Left lobe of liver (tissue), 2 donors: ENCODE data around the gene ATP6V1B1. TPM values are rescaled to one million over a fixed set of nuclear protein-coding genes. Genes with fewer than 3 reads are reported as not detected.
A peak's percentile ranks its signal among the peaks of the same experiment; 100 is the strongest.
"Not testable (repeated sequence)": the region's sequence is repeated elsewhere in the genome, so short reads cannot be mapped to it uniquely, and the experiment has no call there.

Experiments used
- ATAC-seq: fragments of 200-7000 bp; cut with Tn5 transposase; one replicate; pipeline ENCODE4 v1.9.1; 2020; ENCODE audit warnings: mild to moderate bottlenecking, moderate library complexity
- DNase-seq: peaks from one replicate; pipeline ENCODE4 v3.0.0-alpha.2; 2020; ENCODE audit warnings: low spot score
- total RNA-seq: library from RNA; stranded (reverse); gene quantifications from one replicate; pipeline ENCODE4 v1.2.1, GENCODE V29; 2021
- donor health status: DM: no; HTN: no; CAD: no; lungs with moderate emphysema.
- donor health status: DM: no; HTN: yes; CAD: no.

The ATP6V1B1 gene
- total RNA-seq, 1 donor from 2014 or later: not detected

- DNase-seq (peak; percentile 23), ATAC-seq (no peak)
Measured at GRCh38 chr2:70985283-70985688, 49.6 kb downstream of the ATP6V1B1 start.

GRCh38 chr2:70985956-70986355, 50.3 kb downstream of the ATP6V1B1 start:
- no peak for ATAC-seq
- peak; percentile 23 for DNase-seq

GRCh38 chr2:70986499-70987189, 50.9 kb downstream of the ATP6V1B1 start:
- DNase-seq: peak; percentile 30
- no peak for ATAC-seq

DNA sequence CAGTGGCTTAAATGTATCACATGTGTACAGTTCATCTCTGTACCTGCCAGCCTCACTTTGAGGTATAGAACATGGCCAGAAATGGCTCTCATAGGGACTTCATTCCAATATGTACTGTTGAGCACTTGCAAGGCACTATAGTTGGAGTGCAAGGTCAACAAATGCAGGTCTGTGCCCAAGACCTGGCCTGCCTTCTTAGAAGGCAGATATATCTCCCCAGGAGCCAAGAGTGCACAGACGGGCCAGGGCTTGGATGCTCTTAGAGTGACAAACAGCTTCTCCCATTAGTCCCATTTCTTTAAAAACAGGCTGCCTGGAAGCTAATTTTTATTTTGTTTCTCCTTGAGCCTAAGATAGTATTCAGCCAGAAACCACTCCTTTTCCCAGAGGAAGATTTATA, 51.7 kb downstream of the ATP6V1B1 start:
- peak; percentile 4 for DNase-seq
- ATAC-seq: no peak

GRCh38 chr2:70988151-70988550, 52.5 kb downstream of the ATP6V1B1 start:
- ATAC-seq: no peak
- DNase-seq: peak; percentile 38

- DNase-seq (peak; percentile 41), ATAC-seq (no peak)
Measured at GRCh38 chr2:70988726-70989648, 53.3 kb downstream of the ATP6V1B1 start.

DNA sequence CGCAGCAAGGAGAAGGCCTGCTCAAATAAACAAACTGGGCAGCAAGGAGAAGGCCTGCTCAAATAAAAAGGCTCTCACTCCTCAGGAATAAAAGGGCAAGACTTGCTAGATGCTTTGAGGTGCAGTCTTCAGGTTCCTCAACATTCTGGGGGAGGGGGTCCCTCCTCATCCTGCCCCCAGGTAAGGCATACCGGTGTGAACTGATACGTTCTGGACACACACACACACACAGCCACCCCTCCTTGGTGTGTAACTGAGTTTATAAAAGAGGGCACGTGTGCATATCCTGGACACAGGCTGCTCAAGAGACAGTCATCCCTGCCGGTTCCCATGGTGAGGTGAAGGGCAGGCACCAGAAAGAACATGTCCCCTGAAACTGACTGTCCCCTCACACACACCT, 54.5 kb downstream of the ATP6V1B1 start:
- ATAC-seq (no peak), DNase-seq (peak; percentile 22)

DNA sequence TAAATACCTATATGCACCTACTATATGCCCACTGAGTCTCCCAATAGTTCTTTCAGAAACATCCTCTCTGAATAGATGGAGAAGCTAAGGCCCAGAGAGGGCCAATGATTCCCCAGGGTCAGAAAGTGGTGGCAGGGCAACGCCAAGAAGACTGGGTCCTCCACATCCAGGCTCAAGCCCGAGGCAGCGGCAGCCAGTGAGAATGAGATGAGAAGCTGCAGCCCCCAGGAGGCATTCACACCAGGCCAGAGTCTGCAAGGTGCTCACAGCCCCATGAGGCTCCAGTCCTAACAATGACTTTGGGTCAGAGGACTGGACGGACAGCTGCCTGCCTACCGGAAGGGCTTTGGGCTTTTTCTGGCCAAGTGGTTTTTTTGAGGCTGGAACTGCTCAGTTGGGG, 55.4 kb downstream of the ATP6V1B1 start:
- no peak for ATAC-seq
- peak; percentile 31 for DNase-seq

DNA sequence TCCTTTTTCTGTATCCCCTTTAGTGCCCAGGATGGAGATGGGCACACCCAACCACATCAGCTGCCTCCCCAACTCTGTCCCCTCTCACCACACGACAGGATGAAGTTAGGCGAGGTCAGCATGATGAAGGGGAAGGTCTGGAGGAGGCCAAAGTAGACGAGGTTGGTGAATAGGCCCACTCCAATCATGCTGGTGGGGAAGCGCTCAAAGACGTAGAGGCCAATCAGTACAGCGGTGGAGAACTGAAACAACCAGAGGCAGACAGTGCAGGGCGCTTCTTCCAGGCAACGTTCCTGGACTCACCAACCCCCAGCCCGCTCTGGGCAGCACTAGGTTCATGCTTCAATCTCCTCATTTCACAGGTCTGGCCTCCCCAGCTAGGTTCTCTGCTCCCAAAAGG, 56.0 kb downstream of the ATP6V1B1 start:
- peak; percentile 10 for DNase-seq
- no peak for ATAC-seq

- DNase-seq (peak; percentile 37), ATAC-seq (no peak)
Measured at GRCh38 chr2:70992945-70993853, 57.5 kb downstream of the ATP6V1B1 start.

- DNase-seq: no peak
- ATAC-seq: peak; percentile 40
Measured at GRCh38 chr2:70994009-70994698, 58.5 kb downstream of the ATP6V1B1 start.

GRCh38 chr2:70994699-70995425, 59.2 kb downstream of the ATP6V1B1 start, which contains the start of gene TEX261:
TEX261 (minus strand) TSS chr2:70994873; CDS start chr2:70994757, 116 bp downstream.
- ATAC-seq (peak; percentile 97), DNase-seq (peak; percentile 94)

- ATAC-seq: peak; percentile 58
- DNase-seq: peak; percentile 55
Measured at GRCh38 chr2:70995426-70995729, 59.7 kb downstream of the ATP6V1B1 start.

GRCh38 chr2:70998885-70999284, 63.2 kb downstream of the ATP6V1B1 start:
- not testable (repeated sequence) for DNase-seq, ATAC-seq

- DNase-seq: peak; percentile 26
- ATAC-seq: no peak
Measured at GRCh38 chr2:70999362-70999761, 63.7 kb downstream of the ATP6V1B1 start.

DNA sequence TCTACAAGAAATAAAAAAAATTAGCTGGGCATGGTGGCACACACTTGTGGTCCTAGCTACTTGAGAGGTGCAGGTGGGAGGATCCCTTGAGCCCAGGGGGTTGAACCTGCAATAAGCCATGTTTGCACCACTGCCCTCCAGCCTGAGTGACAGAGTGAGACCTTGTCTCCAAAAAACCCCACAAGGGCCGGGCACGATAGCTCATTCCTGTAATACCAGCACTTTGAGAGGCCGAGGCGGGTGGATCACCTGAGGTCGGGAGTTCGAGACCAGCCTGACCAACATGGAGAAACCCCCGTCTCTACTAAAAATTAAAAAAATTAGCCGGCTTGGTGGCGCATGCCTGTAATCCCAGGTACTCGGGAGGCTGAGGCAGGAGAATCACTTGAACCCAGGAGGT, 64.2 kb downstream of the ATP6V1B1 start:
- DNase-seq: peak; percentile 32
- not testable (repeated sequence) for ATAC-seq

GRCh38 chr2:71000780-71001591, 65.3 kb downstream of the ATP6V1B1 start:
- DNase-seq (peak; percentile 74), ATAC-seq (peak; percentile 97)

- ATAC-seq (no peak), DNase-seq (no peak)
Measured at GRCh38 chr2:71001592-71001927, 65.9 kb downstream of the ATP6V1B1 start.
